Activated naive CD8-positive, alpha-beta T cell treated with anti-CD3 and anti-CD28 coated beads, Interleukin-2, amount 50 U/mL, for 16 hours (primary cell): ENCODE results near the gene WIPI1.

Experiments used
- DNase-seq: peaks from one replicate; pipeline ENCODE4 v3.0.0-alpha.2; 2020; ENCODE audit warnings: low read depth, low spot score

WIPI1 gene

GRCh38 chr17:68460715-68461114 lies 3.4 kb upstream of the WIPI1 start:
- no peak for DNase-seq

- DNase-seq, result no peak
Observed at GRCh38 chr17:68460146-68460545, 2.9 kb upstream of the WIPI1 start.

DNA sequence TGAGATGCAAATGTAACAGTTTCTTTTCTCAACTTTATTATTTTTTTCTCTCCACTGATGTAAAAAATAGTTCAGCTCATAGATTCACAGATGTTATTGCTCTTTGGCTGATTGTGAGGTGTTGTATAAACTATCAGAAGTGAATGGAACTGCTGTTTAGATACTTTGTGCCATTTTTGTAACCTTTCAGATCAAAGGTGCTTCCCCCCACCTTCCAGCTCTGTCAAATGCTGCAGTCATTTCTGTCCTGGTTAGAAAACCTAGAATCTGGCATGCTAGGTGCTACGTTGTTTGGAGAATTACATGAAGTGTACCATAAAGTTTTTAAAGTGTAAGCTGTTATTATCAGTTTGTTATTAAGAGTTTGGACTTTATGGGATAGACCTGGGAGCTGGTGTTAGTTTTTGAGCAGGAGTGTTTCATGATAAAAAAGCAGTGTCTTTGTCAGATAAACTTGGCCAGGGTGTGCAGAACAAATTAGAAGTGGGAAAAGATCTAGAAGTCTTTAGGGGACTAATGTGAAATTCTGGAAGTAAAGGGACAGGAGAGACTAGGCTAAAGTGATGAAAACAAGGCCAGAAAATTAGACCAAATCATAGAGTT lies 1.8 kb upstream of the WIPI1 start:
- no peak for DNase-seq

DNA sequence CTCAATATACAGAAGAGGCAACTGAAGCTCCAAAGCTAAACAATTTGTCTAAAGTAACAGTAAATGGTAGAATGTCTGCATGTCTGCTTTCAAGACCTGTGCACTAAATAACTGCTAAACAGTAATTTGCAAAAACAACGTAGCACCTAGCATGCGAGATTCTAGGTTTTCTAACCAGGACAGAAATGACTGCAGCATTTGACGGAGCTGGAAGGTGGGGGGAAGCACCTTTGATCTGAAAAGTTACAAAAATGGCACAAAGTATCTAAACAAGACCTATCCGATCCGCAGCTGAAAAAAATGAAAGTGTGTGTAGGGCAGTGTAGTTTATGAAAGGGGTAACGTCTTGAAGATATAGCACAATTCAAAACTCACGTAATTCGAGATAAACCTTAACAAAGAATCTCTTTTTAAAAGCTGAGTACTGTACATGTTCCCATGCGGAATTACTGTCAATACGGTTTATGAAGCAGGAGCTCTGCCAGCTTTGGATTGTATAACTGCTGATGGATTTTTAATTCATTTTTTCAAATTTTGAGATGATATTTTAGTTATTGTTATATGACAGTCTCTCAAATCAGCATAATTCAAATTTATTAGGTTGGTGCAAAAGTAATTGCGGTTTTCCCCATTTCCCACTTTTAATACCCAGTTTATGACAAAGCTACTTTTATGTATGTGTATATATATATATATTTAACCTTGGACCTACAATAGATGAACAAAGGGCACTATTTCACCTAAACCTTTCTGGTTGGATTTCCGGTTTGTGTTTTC lies 1.2 kb upstream of the WIPI1 start:
- no peak for DNase-seq

GRCh38 chr17:68457539-68458259 lies 403 bp upstream of the WIPI1 start:
- peak; percentile 95 for DNase-seq

GRCh38 chr17:68456339-68457167 lies 743 bp downstream of the WIPI1 start:
- DNase-seq, result no peak

DNA sequence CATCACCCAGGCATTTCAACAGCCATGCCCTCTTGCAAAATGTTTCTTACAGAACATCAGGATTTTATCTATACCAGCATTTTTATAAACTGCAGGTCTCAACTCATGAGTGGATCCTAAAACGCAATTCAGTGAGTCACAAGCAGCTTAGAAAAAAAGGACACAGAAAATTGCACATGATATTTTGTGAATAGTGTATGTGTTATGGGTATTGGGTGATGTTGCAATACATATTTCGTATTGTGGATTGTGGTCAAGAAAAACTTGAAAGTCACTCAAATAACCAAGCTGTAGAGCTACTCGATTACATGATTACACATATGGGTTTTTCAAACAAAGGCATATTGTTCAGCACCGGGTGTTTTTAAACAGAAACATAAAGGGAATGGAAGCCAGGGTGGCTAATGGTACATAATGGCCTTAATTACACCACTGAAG lies 1.4 kb downstream of the WIPI1 start:
- DNase-seq, result no peak

- DNase-seq, result no peak
Observed at GRCh38 chr17:68453991-68454665, 3.2 kb downstream of the WIPI1 start.

DNA sequence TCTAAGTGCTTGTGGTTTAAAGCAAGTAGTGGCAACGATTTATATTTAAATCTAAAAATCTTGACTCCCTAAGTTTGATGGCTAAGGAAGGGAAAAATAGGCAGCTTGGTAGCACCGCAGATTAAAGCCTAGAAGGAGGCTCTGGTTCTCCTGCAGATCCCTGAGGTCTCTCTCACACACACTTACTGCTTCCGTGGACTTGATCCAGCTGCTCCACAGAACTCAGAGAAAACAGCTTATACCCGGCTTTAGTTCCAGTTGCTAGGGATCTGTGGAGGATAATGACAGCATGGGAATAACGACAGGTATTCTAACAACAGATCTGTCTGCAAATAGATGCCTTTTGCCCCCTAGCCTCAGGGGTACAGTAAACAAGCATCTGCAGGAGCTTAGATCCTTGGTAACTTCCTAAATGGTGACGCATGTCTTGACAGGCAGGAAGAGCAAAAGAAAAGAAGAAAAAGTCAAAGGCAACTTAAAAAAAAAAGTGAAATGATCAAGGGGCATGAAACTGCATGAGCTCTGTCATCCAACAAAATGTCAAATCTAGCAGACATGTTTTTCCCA lies 4.5 kb downstream of the WIPI1 start:
- DNase-seq, result no peak

- DNase-seq, result no peak
Observed at GRCh38 chr17:68451670-68452354, 5.5 kb downstream of the WIPI1 start.

DNA sequence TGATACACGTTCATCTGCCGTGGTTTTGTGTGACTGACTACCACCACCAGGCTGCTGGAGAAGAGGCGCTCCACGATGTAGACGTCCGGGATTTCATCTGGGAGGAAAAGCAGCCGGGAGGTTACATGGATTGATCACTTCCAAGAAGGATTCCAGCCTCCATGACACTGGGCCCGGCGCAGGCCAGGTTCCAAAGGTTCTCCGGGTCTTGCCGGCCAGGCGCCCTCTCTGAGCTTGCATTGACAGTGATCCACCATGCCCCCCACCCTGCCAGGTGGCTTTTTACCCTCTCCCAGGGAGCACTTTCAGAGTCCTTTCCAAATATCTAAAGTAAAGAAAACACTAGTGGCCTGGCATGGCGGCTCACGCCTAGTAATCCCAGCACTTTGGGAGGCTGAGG lies 6.5 kb downstream of the WIPI1 start:
- DNase-seq, result no peak

GRCh38 chr17:68450391-68450790 lies 6.9 kb downstream of the WIPI1 start:
- DNase-seq, result no peak

DNA sequence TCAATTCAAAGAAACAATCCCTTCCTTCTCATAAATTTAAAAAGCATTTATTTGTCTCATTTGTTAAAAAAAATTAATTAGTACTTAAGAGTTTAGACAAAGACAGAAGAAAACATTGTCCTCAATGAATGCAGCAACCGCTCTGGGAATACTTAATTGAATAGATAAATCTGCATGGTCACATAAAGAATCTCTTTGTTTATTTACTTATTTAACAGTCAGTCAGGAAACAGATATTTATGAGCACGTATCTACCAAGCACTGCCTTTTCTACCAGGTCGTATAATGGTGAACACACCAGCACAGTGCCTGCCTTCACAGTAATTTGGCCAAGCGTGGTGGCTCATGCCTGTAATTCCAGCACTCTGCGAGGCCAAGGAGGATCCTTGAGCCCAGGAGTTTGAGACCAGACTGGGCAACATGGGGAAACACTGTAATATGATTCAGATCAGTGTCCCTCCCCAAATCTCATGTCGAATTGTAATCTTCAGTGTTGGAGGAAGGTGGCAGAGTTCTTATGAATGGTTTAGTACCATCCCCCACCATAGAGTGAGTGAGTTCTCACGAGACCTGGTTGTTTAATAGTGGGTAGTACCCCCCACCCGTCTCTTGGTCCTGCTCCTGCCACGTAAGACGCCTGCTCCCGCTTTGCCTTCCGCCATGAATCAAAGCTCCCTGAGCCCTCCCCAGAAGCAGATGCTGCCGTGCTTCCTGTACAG lies 8.1 kb downstream of the WIPI1 start:
- no peak for DNase-seq

- DNase-seq, result no peak
Observed at GRCh38 chr17:68446626-68447041, 10.7 kb downstream of the WIPI1 start.

DNA sequence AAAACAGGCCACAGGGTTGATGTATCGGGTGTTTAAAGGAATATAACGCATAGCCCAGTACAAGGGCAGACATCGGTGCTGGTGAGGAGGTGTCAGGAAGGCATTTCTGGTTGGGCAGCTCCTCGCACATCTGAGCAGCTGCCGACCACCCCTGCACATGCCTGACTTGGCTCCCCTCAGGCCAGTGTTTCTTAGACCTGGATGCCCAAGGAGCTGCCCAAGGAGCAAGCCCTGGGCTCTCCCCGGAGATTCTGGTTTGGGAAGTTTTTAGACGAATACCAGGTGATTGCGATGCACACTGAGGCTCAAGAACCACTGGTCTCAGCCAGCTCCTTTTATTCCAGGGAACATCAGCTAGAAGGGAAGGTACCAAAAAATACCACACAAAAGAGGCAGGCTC lies 11.6 kb downstream of the WIPI1 start:
- no peak for DNase-seq

DNA sequence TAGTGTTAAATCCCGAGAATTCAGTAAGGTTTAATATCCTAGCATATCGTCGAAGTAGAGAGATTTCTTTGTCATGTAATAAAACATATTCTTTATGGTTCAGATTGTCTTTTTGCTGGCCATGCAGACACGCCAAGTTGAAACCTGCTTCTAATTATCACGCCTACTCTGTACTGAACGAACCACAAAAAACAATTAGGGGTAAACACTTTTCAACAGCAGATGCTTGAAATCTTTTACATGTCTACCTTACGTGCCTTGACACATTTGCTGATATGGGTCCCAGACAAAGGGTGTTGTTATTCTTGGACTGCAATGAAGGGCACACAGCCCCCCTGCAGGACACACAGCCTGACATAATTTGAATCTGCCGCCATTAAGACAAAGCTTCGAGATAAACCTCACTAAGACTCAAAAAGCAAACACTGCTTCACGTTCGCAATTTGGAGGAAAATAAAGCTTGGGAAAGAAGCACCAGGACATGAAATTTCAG lies 13.3 kb downstream of the WIPI1 start:
- DNase-seq, result no peak

- DNase-seq, result no peak
Observed at GRCh38 chr17:68441070-68441770, 16.1 kb downstream of the WIPI1 start.

DNA sequence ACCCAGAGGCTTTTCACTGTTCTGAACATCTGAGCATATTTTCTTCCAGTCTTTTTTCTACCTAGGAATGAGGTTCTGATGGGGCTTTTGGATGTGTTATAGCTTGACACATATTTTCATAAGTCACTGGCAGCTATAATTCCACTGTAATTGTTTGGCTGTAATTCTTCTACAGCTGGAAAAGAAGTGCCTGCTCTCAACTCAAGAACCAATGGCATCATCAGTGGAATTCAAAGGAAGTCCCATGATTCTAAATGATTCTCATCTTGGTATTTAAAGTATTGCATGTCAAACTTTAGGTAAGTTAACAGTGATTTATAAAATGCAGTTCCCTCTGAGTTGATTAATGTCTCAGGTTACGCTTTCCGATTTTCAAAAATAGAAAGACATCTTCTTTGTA lies 16.8 kb downstream of the WIPI1 start:
- DNase-seq, result no peak
